Mesodermal cell (in vitro differentiated cells): ENCODE measurements around the gene SMTN.
A peak's percentile ranks its signal among the peaks of the same experiment; 100 is the strongest.

Experiments used
- H3K27ac ChIP-seq: 2 replicates; pipeline ENCODE4 v1.7.0; 2013; ENCODE audit warnings: mild to moderate bottlenecking, low read depth, low read length, moderate library complexity; ENCODE audit not compliant: severe bottlenecking
- H3K36me3 ChIP-seq: 2 replicates; pipeline ENCODE4 v1.7.1; 2013; ENCODE audit warnings: mild to moderate bottlenecking, low read length, moderate library complexity; ENCODE audit not compliant: control insufficient read depth, insufficient read depth
- H3K4me1 ChIP-seq: one replicate; pipeline ENCODE4 v1.7.1; 2013; ENCODE audit warnings: mild to moderate bottlenecking, low read length; ENCODE audit not compliant: insufficient read depth, control insufficient read depth, poor library complexity, severe bottlenecking
- H3K4me3 ChIP-seq: 2 replicates; pipeline ENCODE4 v1.7.0; 2013; ENCODE audit warnings: low read length, control low read depth, mild to moderate bottlenecking; ENCODE audit not compliant: insufficient read depth, poor library complexity, severe bottlenecking; ENCODE audit errors: extremely low read depth
- H3K9me3 ChIP-seq: 2 replicates; pipeline ENCODE4 v1.7.1; 2013; ENCODE audit warnings: mild to moderate bottlenecking, low read length, moderate library complexity; ENCODE audit not compliant: control insufficient read depth
- WGBS, 2 experiments: methylation state at CpG; one replicate each; pipeline ENCODE4 v1.1.5; 2013; ENCODE audit warnings: missing lambda C conversion rate in 2 of 2; ENCODE audit not compliant: insufficient coverage in 2 of 2; 5-methylcytosine and 5-hydroxymethylcytosine counted together

Gene SMTN

GRCh38 chr22:31133911-31134310, 52.8 kb downstream of the SMTN start:
- peaks cover 4% of the 10 kb centered on the region for H3K36me3 ChIP-seq
- H3K27ac ChIP-seq: no peak overlapping the region
- no peaks in the 10 kb centered on the region for H3K9me3 ChIP-seq
- no peaks in the 10 kb centered on the region for H3K4me1 ChIP-seq
- 89 to 96% methylated on average over 17 to 19 of the region's 19 CpGs for WGBS, 2 experiments
- H3K4me3 ChIP-seq: no peak overlapping the region

- H3K9me3 ChIP-seq: no peaks in the 10 kb centered on the region
- H3K4me1 ChIP-seq: no peaks in the 10 kb centered on the region
- no peak overlapping the region for H3K27ac ChIP-seq
- WGBS, 2 experiments: 80% methylated on average over 1 of the region's 4 CpGs; no CpG with 5 or more reads in 1 of the 2 experiments
- H3K4me3 ChIP-seq: no peak overlapping the region
- peaks cover 4% of the 10 kb centered on the region for H3K36me3 ChIP-seq
These were observed 53.6 kb downstream of the SMTN start for GRCh38 chr22:31134688-31135087.

- H3K27ac ChIP-seq: no peak overlapping the region
- H3K9me3 ChIP-seq: no peaks in the 10 kb centered on the region
- no peak overlapping the region for H3K4me3 ChIP-seq
- peaks cover 3% of the 10 kb centered on the region for H3K4me1 ChIP-seq
- H3K36me3 ChIP-seq: peaks cover 4% of the 10 kb centered on the region
- WGBS, 2 experiments: 92 to 97% methylated on average over 3 to 5 of the region's 6 CpGs
These were observed 54.6 kb downstream of the SMTN start for GRCh38 chr22:31135706-31136105.

GRCh38 chr22:31136155-31136554, 55.0 kb downstream of the SMTN start:
- Histone ChIP-seq H3K4me3 (no peak overlapping the region), H3K9me3 (no peaks in the 10 kb centered on the region), H3K27ac (no peak overlapping the region), H3K4me1 (peaks cover 4% of the 10 kb centered on the region), H3K36me3 (peaks cover 4% of the 10 kb centered on the region)
- 92 to 97% methylated on average over 8 to 9 of the region's 9 CpGs for WGBS, 2 experiments

DNA sequence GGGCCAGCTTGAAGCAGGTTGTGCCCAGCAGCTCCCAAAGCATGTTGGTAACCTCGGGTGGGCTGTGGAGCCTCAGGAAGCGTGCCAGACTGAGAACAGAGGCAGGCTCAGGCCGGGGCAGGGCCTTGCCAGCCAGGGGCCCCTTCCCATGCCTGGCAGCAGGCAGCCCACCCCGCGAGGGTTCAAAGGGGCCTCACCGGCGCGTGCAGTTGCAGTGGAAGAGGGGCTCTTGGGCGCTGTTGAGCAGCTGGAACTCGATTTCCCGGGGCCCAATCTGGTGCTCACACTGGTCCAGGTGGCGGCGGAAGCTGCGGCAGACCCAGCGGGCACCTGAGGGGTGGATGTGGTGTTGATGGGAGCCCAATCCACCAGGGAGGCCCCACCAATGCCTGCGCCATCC, 55.6 kb downstream of the SMTN start:
- no peak overlapping the region for H3K27ac ChIP-seq
- H3K9me3 ChIP-seq: no peaks in the 10 kb centered on the region
- 93 to 96% methylated on average over 10 to 12 of the region's 16 CpGs for WGBS, 2 experiments
- peaks cover 4% of the 10 kb centered on the region for H3K4me1 ChIP-seq
- H3K4me3 ChIP-seq: no peak overlapping the region
- peaks cover 4% of the 10 kb centered on the region for H3K36me3 ChIP-seq

GRCh38 chr22:31137721-31138120, 56.6 kb downstream of the SMTN start:
- Histone ChIP-seq H3K9me3 (no peaks in the 10 kb centered on the region), H3K36me3 (peaks cover 4% of the 10 kb centered on the region), H3K4me1 (peaks cover 4% of the 10 kb centered on the region), H3K4me3 (no peak overlapping the region), H3K27ac (no peak overlapping the region)
- 89 to 93% methylated on average over 6 to 7 of the region's 10 CpGs for WGBS, 2 experiments

DNA sequence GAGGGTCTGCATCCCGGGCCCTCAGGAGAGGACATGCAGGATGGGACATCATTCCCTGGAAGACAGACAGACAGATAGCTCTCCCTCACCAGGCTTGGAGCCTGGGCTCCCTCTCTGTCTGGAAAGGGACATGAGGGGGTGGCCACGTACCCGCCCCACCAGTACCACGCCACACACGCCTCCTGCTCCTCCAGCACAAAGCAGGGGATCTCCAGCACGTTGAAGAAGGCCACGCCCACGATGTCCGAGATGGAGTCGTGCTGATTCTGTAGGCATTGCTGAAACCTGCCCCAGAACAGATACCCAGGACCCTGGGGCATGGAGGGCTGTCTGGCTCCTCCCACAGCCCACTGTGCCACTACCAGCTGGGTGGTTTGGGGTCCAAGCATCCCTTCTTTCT, 57.0 kb downstream of the SMTN start:
- Histone ChIP-seq H3K9me3 (no peaks in the 10 kb centered on the region), H3K27ac (no peak overlapping the region), H3K4me1 (peaks cover 4% of the 10 kb centered on the region), H3K36me3 (peaks cover 4% of the 10 kb centered on the region), H3K4me3 (no peak overlapping the region)
- WGBS, 2 experiments: 81 to 90% methylated on average over 5 to 9 of the region's 10 CpGs

- Histone ChIP-seq H3K27ac (no peak overlapping the region), H3K9me3 (no peaks in the 10 kb centered on the region), H3K4me3 (no peak overlapping the region), H3K36me3 (peaks cover 4% of the 10 kb centered on the region), H3K4me1 (peaks cover 4% of the 10 kb centered on the region)
- WGBS, 2 experiments: 69% methylated on average over 2 of the region's 3 CpGs; no CpG with 5 or more reads in 1 of the 2 experiments
These were observed 57.9 kb downstream of the SMTN start for GRCh38 chr22:31139066-31139465.

GRCh38 chr22:31139866-31140716, 59.0 kb downstream of the SMTN start, which contains the start of gene PLA2G3:
TSS of gene PLA2G3 (minus strand) at chr22:31140508. CDS start at chr22:31140354, 154 bp downstream.
- 20 to 24% methylated on average over 17 to 24 of the region's 24 CpGs for WGBS, 2 experiments
- Histone ChIP-seq H3K27ac (no peak within 1 kb of the TSS), H3K4me3 (peak within 1 kb of the TSS; percentile 19), H3K36me3 (no peaks in the 10 kb centered on the region), H3K4me1 (peaks cover 4% of the 10 kb centered on the region), H3K9me3 (no peaks in the 10 kb centered on the region)

- no peak overlapping the region for H3K27ac ChIP-seq
- 94 to 96% methylated on average over 2 to 4 of the region's 5 CpGs for WGBS, 2 experiments
- no peaks in the 10 kb centered on the region for H3K9me3 ChIP-seq
- H3K4me1 ChIP-seq: peaks cover 4% of the 10 kb centered on the region
- no peaks in the 10 kb centered on the region for H3K36me3 ChIP-seq
- no peak overlapping the region for H3K4me3 ChIP-seq
These were observed 59.6 kb downstream of the SMTN start for GRCh38 chr22:31140746-31141145.

- H3K36me3 ChIP-seq: no peaks in the 10 kb centered on the region
- 91 to 95% methylated on average over 2 of the region's 2 CpGs for WGBS, 2 experiments
- no peak overlapping the region for H3K4me3 ChIP-seq
- H3K27ac ChIP-seq: no peak overlapping the region
- no peaks in the 10 kb centered on the region for H3K9me3 ChIP-seq
- H3K4me1 ChIP-seq: peaks cover 4% of the 10 kb centered on the region
These were observed 60.4 kb downstream of the SMTN start for GRCh38 chr22:31141551-31141950.
